Measurements from ENCODE around the gene KRT81.

The KRT81 gene

DNA sequence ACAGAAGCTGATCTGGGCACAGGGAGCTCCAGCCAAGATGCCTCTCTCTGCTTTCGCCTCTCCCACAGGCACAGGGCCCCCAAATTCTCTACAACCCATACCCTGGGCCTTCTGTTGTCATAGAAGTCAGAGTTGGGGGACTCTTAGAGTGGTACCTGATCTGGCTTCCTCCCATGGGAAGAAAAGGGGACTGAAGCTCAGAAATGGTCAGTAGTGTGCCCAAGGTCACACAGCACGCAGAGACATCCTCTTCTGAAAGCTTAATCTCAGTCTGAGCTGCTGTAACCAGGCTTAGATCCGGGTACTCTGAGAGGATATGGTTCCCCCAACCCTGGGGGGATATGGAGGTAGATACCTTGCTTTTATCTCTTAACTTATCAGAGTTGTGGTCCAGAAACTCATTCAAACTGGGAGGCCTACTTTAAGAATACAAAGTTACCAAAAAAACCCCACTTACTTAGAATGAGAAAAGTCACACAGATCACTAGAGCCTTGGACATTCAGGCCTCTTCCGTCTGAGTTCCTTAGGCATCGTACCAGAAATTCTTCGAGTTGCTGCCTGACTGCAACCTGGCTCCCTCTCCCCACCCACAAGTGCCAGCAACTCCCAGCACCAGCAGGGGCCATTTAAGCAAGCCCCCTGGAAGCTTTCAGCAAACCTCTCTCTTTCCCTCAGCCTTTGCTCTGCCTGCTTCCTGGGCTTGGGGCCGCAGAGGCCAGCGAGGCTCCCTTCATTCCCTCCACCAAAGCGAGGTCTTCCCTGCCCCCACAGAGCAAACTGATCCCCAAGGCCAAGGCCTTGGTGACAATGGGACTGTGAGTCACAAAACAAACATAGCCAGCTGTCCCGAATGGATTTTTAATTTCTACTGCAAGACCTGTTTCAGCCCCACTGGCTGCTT is 44.4 kb downstream of the KRT81 start:
- H3K27ac ChIP-seq, result peak overlapping the region; percentile 26
- TF ChIP-seq ZFX (IDR thresholded peaks at IDR 0.05), result no peak
- TF ChIP-seq, protein P1, sequence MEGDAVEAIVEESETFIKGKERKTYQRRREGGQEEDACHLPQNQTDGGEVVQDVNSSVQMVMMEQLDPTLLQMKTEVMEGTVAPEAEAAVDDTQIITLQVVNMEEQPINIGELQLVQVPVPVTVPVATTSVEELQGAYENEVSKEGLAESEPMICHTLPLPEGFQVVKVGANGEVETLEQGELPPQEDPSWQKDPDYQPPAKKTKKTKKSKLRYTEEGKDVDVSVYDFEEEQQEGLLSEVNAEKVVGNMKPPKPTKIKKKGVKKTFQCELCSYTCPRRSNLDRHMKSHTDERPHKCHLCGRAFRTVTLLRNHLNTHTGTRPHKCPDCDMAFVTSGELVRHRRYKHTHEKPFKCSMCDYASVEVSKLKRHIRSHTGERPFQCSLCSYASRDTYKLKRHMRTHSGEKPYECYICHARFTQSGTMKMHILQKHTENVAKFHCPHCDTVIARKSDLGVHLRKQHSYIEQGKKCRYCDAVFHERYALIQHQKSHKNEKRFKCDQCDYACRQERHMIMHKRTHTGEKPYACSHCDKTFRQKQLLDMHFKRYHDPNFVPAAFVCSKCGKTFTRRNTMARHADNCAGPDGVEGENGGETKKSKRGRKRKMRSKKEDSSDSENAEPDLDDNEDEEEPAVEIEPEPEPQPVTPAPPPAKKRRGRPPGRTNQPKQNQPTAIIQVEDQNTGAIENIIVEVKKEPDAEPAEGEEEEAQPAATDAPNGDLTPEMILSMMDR (conservative IDR thresholded peaks at IDR 0.05), result no peak

DNA sequence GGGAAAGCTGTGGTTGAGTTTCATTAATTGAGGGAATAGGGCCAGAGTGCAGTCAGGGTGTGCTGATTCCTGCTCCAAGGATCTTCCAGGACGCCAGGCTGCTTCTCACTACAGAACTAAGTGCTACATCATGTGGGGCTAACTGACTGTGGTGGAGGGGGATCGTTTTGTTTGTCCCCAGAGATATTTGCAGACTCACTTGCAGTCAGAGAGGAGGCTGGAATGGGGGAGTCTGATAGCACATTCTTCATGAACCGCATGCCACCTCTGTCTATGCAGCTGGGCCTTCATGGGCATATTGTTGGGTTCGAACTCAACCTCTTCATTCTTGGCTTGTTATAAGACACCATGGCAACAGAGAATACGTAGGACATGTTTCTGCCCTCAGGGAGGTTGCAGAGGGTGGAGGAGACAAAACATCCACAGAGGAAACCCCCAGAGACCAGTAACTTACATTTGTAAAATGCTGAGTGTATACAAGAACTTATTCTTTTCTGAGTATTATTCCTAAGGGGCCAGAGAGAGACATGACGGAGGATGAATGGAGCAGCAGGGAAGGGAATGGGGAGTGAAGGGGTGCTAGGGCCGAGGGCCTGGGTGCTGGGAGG is 45.3 kb downstream of the KRT81 start:
- no peak overlapping the region for H3K27ac ChIP-seq
- no peak for TF ChIP-seq ZFX (IDR thresholded peaks at IDR 0.05)
- TF ChIP-seq, protein P1 (conservative IDR thresholded peaks at IDR 0.05), result no peak

DNA sequence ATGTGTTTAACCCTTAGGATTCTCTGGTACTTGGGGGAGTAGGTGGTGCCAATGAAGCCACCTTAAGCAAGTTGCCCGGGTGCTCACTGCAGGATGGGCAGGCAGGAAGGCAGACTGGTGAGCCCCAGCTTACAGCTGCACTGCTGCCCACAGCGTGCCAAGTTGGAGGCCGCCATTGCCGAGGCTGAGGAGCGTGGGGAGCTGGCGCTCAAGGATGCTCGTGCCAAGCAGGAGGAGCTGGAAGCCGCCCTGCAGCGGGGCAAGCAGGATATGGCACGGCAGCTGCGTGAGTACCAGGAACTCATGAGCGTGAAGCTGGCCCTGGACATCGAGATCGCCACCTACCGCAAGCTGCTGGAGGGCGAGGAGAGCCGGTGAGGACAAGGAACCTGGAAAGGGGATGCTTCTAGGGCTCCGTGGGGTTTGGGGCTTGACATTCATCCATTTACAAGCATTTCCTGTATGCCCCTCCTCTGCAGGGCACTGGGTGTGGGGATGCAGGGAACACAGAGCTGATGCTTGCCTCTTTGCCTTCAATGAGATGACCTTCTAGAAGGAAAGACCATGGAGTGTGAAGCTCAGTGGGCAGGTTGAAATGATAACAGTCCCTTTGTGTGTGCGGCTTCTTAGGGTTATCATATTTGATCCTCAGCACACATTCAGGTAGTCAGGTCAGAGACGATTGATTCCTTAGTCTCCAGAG is 45.9 kb downstream of the KRT81 start:
- TF ChIP-seq, protein P1 (conservative IDR thresholded peaks at IDR 0.05), result no peak
- TF ChIP-seq ZFX (IDR thresholded peaks at IDR 0.05), result no peak
- no peak overlapping the region for H3K27ac ChIP-seq

DNA sequence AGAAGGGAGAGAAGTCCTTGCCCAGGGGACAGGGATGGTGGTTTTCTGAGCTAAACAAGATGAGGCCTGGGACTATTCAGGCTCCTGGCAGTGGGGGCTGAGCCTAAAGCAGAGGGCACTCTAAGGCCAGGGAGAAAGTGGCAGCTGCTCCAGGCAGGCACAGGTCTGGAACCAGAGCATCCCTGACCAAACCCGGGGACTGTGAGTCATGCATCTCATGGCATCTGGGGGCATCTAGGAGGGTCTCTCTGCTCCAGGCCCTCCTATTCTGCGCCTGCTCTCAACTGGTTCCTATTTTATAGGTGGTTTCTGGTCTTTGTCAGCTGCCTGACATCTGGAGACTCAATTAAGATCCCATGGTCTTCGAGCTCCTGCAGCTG is 46.7 kb downstream of the KRT81 start:
- TF ChIP-seq, protein P1 (conservative IDR thresholded peaks at IDR 0.05), result no peak
- no peak for TF ChIP-seq ZFX (IDR thresholded peaks at IDR 0.05)
- peak overlapping the region; percentile 58 for H3K27ac ChIP-seq

DNA sequence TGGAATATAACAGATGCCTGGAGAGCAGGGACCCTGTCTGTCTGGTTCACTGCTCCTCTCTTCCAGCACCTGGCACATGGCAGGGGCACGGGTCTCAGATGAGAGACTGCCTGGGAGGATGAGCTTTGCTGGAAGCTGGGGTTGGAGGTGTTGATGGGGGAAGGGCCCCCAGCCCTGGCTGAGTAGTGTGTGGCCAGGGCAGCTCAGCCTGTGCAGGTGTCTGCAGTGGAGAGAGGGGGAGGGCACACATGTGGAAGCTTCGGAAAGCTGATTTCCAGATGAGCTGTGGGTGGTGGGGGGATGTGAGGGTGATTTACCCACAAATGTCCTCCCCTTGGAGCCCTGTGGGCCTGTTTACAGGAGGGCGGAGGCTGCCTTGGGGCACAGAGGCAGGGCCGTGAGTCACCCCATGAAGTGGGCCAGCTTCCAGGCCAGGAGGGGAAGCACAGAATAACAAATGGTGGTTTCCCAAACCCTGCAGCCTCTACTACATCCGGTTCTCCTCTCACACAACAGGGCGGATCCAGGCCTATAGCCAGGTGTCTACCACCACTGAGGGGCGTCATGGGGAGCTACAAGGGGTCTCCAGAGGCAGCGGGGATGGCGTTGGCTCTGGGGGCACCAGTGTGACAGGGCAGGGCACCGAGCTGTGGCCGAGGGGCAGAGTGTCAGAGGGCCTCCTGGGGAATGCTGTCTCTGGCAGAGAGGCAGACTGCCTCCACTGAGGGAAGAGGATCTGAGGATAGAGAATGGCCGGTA is 47.3 kb downstream of the KRT81 start:
- TF ChIP-seq, protein P1 (conservative IDR thresholded peaks at IDR 0.05), result no peak
- no peak for TF ChIP-seq ZFX (IDR thresholded peaks at IDR 0.05)
- peak overlapping the region; percentile 58 for H3K27ac ChIP-seq

GRCh38 chr12:52243259-52243855 is 48.0 kb downstream of the KRT81 start:
- TF ChIP-seq, protein P1 (conservative IDR thresholded peaks at IDR 0.05), result no peak
- no peak for TF ChIP-seq ZFX (IDR thresholded peaks at IDR 0.05)
- peak overlapping the region; percentile 58 for H3K27ac ChIP-seq

Measured in C4-2B (cell line).